Superior temporal gyrus (tissue), 1 donor: ENCODE results near the gene KAT6B.
A peak's percentile ranks its signal among the peaks of the same experiment; 100 is the strongest.

Experiments
- DNase-seq: peaks from one replicate; pipeline ENCODE4 v3.0.0-alpha.2; 2016; ENCODE audit errors: extremely low spot score

KAT6B gene

DNA sequence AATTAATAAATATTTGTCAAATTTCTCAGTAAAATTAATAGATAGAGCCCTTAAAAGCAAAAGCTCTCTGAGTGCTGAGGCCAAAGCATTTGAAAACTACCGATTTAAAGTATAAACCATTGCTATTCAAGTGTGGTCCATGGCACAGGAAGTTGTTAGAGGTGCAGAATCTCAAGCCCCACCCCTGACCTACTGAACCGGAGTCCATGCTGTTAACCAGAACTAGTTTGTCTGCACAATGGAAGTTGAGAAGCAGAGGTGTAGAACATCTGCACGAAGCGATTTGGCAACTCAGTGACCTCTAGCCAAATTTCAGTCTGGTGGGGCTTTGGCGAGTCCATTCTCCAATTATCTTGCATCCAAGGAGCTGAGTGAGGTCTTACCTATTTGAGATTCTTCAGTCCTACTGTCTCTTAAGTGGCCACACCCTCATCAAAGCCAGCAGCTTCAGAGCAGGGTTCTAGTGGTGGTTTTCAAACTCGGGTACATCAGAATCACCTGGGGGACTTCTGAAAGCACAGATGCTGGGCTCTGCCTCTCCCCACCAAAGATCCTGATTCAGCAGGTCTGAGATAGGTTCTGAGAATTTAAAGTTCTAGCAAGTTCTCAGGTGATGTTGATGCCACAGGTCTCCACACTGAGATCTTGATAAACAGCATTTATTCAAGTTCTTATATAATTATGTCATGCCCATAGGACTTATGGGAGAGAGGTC lies 188.3 kb downstream of the KAT6B start:
- DNase-seq = no peak

DNA sequence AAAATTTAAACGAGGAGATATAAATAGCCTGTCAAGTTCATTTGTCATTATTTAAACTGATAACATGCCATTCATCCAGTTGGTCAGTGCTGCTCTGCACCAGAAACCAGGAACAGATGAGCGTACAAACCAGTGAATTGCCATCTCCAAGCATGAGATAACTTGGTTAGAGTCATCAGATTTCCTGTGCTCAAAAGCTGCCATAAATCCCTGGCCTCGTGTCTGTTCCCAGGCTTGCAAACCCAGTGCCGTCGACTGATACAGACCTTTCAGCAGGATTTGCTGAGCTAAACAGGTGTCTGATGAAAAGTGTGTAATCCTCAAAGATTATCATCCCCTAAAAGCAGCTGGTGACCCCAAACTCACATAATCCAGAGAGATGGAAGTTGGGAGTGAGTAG lies 189.0 kb downstream of the KAT6B start:
- DNase-seq = no peak

DNA sequence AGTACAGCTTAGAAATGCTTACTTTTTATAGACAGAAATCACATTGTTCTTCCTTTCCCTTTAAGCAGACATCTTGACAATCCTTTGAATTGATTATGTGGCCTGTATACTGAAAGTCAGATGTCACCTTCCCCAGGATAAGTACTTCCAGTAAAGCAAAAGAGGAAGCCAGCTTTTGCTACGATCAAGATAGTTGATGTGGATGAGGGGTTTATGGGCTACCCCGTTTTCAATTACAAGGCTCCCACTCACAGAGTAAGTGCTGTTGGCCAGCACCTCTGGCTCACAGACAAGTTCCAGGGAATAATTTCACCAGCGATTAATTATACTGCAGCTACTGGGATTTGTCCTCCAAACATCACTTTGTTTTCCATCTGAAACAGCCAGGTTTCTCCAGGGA lies 189.9 kb downstream of the KAT6B start:
- peak; percentile 30 for DNase-seq

DNA sequence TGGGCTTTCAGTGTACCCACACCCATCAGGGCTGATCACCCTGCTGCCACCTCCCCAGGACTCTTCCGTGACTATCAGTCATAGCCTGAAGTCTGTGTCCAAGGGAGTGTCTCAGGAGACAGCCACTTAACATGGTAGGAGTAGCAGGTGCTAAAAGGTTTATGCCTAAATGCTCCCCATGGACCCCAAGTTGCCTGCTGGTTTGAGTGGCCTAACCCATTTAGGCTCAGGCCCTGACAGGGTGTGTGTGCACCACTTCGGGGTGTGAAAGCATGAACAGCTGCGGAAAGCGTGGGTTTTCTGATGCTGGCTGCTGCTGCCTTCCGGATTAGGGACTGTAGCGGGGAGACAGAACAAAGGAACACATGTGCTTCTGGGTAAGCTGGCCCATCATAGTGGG lies 191.9 kb downstream of the KAT6B start:
- DNase-seq = peak; percentile 43

DNA sequence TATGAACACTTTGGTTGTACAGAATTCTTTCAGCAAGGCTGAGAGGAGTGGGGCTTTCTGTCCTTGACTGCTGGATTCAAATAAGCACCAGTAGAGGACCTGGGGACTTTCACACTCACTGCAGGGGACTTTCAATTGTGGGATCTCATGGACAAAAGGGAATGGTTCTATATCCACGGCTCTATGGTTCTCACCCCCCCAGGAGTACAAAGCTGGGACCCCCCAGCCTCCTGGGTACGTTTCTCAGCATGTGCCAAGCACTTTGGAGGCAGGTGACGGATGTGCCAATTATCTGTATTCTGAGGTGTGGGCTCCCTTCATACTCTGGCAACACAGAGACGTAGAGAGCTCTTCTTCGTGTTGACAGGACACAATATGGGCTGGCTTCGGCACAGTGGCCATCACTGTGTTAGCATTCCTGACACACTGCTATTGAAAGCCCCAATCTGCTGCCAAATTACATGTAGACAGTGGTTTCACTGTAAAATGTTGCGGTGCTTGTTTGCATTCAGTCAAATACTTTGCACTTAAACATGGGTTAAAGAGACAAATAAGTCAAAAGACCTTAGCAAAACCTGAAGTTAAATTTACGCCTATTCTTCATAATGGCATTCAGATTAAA lies 192.4 kb downstream of the KAT6B start:
- DNase-seq = no peak

DNA sequence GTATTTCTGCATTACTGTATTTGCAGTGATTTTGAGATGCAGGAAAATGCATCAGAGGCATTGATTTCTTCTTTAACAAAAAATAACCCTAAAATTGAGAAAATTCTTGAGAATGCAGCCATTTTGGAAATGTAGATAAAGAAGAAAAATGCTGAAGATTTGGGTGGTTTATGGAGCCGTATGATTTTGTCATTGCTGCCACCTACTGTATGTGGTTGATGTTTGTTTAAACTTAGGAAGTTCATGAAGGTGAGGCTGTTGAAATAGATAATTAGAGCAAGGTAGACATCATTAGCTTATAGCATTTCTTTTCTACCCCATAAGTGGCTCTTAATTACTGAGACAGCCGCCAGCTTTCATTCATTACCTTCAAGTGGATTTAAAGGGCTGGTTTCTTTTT lies 193.0 kb downstream of the KAT6B start:
- peak; percentile 85 for DNase-seq

DNA sequence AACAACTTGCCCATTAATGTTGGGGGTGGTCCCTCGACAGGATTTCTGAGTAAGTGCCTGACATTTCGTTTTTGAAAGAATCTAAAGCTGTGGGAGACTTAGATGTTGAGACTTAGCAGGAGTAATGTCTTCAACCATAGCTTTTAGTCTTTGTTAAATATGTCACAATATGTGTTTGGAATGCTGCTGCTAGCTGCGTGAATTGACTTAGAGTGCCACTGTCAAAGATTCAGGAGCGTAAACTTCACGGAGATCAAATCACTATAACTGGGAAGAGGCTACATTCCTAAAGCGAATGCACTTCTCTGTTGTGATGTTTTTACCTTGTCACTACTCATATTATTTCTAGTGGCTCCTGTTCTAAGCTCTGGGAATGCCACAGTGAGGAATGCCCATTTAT lies 193.8 kb downstream of the KAT6B start:
- no peak for DNase-seq

DNA sequence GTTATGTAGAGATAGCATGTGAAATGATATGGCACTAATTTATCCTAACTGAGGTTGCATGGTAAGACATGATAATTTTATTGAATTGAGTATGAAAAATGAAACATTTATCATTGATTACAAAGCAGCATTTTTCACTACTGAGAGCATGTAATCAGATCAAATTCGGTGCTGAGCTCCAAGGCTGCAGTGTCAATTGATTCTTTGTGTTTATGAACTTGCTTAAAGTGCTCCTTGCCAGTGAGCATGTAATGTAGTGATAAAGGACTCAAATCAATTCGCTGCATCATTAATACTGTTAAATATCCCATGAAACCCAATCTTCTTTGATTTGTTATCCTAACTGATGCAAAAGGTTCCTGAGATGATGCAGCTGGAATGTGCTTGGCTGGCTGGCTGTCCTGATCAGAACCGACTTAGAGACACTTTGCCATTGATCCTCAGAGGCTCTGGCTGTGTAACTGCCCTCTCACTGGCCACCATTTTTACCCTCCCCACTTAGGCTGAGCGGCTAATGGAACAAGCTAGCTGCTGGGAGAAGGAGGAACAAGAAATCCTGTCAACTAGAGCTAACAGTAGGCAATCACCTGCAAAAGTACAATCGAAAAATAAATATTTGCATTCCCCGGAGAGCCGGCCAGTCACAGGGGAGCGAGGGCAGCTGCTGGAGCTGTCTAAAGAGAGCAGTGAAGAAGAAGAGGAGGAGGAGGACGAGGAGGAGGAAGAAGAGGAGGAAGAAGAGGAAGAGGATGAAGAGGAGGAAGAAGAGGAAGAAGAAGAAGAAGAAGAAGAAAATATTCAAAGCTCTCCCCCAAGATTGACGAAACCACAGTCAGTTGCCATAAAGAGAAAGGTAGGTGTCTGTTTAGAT lies 195.2 kb downstream of the KAT6B start:
- DNase-seq = no peak

DNA sequence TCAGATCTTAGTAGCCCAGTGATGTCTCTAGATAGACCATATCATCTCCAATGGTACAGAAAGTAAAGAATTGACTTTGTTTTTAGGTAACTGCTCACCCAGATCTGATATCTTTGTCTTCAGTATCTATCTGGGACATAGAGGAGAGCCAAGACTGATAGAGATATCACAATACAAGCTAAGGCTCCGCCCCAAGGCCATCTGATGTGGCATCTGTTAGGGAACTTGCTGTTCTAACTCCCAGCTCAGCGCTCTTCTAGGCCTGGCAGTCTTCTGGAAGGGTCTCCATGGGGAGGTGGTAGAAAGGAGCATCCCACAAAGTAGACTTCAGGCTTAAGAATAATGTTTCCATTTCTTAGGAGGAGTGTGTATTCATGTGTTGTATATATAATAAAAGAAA lies 196.7 kb downstream of the KAT6B start:
- DNase-seq = no peak

DNA sequence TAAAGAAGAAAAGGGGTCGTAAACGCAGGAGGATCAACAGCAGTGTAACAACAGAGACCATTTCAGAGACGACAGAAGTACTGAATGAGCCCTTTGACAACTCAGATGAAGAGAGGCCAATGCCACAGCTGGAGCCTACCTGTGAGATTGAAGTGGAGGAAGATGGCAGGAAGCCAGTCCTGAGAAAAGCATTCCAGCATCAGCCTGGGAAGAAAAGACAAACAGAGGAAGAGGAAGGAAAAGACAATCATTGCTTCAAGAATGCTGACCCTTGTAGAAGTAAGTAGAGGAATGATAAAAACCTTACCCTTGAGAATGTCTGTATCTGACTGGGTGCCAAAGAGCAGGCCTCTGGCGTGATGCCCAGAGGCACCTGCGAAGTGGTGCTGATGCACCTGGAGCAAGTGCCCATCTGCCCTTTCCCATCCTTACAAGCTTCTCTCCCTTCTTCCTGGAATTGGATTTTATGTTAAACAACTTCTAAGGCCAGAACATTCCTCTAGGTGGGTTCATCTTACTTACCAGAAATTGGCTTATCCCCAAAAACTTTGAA lies 198.6 kb downstream of the KAT6B start:
- DNase-seq = no peak

DNA sequence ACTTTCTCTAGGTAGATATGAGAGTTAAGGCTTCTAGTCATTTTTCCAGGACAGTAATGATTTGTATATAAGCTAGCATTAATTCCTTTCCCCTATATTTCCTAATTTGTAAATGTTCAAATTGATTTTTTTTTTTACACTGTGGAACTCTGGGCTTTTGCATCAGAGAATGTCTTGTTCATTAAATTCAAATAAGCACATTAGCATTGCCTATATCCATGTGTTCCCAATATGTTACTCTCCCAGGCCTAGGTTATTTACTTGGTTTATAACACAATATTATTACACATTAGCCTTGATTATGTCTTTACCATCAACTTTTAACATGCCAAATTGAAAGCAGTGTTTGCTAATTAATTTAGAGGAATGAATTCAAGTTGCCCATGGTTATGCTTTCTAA lies 201.6 kb downstream of the KAT6B start:
- no peak for DNase-seq

DNA sequence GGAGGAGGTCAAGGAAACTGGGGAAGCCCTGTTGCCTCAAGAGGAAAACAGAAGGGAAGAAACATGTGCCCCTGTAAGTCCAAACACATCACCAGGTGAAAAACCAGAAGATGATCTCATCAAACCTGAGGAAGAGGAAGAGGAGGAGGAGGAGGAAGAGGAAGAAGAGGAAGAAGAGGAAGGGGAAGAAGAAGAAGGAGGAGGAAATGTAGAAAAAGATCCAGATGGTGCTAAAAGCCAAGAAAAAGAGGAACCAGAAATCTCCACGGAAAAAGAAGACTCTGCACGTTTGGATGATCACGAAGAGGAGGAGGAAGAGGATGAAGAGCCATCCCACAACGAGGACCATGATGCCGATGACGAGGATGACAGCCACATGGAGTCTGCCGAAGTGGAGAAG lies 202.3 kb downstream of the KAT6B start:
- no peak for DNase-seq

DNA sequence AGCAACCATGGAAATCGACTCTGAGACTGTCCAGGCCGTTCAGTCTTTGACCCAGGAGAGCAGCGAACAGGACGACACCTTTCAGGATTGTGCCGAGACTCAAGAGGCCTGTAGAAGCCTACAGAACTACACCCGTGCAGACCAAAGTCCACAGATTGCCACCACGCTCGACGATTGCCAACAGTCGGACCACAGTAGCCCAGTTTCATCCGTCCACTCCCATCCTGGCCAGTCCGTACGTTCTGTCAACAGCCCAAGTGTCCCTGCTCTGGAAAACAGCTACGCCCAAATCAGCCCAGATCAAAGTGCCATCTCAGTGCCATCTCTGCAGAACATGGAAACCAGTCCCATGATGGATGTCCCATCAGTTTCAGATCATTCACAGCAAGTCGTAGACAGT lies 203.0 kb downstream of the KAT6B start:
- no peak for DNase-seq

DNA sequence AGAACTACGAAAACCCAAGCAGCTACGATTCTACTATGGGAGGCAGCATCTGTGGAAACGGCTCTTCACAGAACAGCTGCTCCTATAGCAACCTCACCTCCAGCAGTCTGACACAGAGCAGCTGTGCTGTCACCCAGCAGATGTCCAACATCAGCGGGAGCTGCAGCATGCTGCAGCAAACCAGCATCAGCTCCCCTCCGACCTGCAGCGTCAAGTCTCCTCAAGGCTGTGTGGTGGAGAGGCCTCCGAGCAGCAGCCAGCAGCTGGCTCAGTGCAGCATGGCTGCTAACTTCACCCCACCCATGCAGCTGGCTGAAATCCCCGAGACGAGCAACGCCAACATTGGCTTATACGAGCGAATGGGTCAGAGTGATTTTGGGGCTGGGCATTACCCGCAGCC lies 203.5 kb downstream of the KAT6B start:
- DNase-seq = no peak

DNA sequence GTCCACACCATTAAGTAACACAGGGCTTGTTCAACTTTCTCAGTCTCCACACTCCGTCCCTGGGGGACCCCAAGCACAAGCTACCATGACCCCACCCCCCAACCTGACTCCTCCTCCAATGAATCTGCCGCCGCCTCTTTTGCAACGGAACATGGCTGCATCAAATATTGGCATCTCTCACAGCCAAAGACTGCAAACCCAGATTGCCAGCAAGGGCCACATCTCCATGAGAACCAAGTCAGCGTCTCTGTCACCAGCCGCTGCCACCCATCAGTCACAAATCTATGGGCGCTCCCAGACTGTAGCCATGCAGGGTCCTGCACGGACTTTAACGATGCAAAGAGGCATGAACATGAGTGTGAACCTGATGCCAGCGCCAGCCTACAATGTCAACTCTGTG lies 204.0 kb downstream of the KAT6B start:
- DNase-seq = no peak

DNA sequence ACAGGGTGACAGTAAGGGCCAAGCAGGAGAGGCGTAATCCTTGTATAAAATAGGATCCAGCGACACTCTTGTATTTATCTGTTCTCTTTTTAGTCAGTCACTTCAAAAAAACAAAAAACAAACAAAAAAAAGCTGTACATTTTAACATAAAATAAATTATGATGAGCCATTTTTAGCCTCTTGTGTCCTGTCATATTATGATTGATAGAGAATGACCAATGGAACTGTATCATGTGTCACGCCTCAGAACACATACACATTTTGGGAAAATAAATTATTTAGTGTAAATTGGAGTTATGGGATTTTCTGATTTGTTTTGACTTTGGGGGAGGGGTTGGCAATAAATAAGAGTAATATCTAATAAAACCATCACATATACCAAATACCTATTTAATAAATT lies 205.7 kb downstream of the KAT6B start:
- DNase-seq = no peak

DNA sequence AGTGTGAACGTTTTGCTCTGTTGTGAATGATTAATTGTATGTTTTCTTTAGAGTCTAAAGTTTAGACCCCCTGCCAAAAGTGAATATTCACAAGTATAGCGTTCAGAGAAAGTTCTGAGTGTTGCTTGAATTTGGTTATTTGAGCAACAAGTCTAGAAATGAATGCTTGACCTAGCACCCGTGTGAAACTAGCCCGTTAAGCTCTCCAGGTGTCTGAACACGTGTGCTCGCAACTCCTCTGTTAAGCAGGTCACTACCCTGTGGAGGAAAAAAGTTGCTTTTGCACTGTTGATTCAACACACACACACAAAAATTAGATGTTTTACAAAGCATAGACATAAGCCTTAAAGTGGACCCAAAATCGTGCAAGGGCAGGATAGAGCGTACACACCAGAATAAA lies 206.4 kb downstream of the KAT6B start:
- DNase-seq = no peak

DNA sequence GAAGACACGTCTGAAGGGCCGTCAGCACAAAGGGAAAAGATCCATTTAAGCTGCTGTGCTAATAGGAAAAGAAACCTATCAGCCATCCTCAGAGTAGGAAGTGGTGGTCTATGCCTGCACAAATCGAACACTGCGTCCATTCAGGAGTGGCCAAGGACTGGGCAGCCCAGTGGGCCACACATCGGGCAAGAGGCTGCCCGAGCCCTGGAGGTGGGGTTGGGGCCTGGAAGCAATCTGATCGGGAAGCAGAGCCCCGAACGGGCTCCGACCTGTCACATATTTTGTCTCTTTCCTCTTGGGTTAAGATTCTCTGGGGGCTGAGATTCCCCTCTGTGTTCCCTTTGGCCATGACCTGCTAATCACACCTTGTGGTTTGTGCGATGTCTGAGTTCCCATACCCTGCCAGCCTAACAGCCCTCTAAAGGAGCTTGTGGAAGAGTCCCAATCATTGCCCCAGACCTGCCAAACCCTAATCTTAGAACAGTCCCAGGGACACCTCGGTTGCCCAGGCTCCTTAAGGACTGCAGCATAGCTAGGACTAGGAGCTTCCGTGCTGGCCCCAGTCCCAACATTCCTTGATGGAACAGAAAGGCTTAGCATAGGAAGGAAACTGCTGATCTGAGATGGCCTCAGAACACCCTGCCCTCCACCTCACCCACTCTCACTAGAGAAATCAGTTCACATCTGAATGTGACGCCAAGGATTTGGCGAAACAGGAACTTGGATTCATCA lies 207.2 kb downstream of the KAT6B start:
- DNase-seq = no peak

DNA sequence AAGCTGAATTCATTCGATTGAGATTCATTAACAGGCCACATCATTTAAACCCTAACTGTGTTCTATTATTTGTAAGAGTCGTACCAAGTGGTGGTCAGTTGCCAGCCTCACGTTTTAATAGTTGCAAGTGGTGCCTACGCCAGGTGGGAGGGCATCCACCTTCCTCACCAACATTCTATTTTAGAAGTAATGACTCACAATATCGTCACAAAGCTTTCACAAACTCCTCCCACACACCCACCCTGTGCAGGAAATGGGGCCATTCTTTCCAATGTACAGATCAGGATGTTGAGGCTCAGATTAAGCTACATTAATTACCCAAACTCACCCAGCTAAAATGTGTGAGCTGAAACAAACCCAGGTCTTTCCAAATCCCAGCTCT lies 207.7 kb downstream of the KAT6B start:
- DNase-seq = no peak

DNA sequence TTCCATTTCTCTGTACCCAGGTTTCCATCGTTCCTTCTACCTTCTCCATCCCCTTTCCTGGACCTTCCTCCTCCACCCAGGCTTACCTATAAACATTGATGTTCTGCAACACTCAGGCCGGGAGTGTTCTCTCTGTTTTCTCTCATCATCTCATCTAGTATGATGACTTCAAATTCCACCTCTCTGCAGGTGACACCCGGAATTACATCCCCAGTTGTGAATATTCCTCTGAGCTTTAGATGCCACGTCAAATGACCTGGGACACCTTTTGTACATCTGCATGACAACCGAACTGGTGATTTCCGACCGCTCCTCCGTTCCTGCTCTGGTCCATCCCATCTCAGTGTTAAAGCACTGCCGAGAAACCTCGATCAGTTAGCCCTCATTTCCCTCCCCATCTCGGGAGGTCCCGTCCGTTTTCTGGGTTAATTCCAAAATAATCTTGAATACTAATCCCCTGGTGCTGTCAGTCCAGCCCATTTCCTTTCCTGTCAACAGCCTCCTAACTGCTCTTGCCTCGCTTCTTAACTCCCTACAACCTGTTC lies 208.4 kb downstream of the KAT6B start:
- DNase-seq = no peak

DNA sequence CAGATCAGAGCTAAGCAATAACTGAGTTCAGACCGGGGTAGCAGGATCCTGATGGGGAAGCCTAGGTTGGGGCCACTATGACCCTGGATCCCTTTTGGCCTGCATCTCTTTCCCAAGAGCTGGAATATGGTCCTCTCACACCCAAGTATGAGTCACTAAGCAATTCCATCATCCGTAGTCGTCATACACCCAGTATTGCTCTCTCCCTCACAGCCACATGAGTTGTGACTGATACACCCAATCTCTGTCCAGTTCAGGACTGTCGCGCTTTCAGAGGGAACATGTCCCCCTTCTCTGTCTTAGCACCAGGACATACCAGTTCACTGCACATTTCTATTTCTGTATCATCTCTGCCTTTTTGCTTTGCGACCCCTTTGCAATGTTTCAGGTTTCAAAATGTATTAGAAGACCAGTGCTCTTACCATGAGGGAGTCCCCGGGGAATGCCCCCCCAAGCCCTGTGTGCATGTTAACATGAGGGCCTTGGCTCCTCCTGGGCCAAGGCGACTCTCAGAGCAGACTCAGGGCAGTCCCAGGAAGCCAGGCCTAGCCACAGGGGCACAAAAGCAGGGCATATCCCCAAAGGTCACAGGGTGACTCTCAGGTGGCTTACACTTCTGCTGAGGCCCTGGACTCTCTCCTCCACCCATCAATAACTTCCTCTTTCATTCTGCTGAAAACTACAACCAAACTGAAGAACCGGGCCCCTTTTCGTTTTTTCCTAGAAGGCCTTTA lies 209.7 kb downstream of the KAT6B start:
- no peak for DNase-seq
